DMS53 (cell line): Measurements from ENCODE around the gene TFDP1.
"Not testable (repeated sequence)": the region's sequence is repeated elsewhere in the genome, so short reads cannot be mapped to it uniquely, and the experiment has no call there.

Experiments
- DNase-seq: peaks from one replicate; lab custom pipeline; 2025; lab: John Stamatoyannopoulos, UW

The TFDP1 gene

DNA sequence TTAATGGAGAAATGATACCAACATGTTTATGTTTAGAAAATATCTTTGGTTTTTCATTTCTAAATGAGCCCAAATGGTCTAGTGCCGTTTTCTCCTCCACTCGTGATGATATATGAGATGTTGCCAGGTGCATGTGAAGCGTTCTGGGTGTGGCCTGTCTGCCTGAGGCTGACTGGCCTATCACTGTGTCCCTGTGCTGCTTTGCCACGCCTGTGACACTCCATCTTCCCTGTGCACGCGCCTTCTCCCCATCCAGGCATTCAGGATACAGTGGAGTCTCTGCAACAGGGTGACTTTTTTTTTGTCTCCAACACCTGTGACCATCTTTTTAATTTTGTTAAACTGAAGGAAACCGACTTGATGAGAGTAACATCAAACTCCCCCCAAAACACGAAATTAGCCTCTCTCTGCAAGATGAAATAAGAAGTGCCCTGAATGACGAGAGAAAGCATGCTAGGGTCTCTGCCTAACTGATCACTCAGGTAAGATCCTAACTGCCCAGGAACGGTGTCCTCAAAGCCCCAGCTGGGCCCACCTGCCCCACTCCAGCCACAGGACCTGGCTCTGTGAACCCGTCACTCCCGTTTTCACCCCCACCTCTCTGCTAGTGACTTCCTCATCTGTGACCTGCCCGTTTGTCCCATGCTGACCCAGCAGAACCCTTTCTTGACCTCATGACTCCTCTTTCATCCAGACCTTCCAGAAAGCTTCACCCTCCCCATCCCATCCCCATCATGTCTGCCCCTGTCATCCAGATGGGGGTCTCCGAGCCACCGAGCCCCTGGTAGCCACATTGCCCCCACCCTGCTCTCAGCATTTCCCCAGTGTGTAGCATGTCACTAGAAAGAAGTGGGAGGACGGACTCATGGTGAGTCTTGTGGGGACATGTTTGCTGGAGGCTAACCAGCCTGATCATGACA lies 33.2 kb upstream of the TFDP1 start:
- DNase-seq: peak; percentile 1

DNA sequence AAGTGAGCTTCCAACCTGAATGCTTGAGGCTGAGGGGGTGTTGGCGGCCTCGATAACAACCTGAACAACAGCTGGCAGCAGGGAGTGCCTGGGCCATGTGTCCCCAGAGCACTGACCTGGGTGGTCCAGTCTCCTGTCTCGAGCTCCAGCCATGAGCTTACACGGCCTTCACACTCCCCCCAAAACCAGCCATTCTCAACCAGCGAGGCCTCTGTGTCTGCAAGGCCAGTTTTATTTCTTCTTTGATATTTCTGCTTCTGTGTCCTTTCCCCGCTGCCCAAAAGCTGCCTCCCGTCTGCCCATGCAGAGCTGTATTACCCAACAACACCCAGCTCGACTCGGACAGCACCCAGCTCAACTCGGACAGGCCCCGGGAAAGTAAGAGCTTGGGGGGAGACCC lies 32.5 kb upstream of the TFDP1 start:
- DNase-seq: no peak

GRCh38 chr13:113552786-113553434 lies 31.6 kb upstream of the TFDP1 start:
- no peak for DNase-seq

DNA sequence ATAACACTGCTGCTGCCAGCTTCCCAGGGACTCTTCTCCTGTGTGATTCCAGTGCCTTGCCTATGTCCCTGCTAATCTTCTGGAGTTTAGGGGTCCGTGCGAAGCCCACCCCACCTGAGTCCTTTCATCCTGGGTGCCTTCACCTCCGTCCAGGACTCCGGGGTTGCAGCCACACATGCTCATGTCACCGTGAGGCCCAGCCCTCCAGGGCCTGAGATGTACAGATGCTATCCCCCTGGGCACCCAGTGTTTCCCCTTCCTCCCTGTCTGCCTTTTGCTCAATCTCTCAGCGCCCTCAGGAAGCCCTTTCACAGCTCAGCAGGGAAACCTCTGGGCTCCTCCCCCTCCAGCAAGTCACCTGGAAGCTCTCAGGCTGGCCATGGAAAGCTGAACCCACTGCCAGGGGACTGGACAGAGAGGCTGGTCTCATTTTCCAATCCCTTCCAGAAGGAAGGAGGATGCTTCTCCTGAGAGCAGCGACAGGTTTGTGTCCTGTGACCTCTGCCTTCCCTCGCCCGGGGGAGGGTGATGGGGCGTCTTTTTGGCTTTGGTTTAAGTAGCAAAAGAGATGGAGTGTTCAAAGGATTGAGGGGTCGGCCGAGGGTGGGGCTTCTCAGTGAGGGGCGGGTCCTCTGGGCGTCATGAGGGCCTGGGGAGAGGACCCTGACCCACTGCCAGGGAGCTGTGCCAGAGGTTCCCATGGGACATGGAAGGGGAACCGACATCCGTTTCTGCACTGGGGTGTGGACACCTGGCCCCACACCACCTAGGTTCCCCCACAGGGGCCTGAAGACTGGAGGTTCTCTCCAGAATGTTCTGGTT lies 30.8 kb upstream of the TFDP1 start:
- DNase-seq: no peak

DNA sequence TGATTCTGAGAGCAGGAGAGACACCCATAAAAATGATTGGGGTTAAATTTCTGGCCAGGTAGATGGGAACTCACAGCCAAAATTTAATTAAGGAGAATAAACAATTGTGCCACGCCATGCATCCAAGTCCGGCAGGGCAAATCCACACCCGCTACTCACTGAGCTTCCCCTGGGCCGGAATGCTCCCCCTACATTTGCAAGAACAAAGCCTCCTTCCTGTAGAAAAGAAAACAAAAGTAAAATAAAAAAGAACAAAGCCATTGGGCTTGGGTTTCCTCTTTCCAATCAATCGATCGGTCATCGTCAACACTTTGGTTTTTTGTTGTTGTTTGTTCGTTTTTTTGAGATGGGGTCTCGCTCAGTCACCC lies 30.2 kb upstream of the TFDP1 start:
- DNase-seq: no peak

DNA sequence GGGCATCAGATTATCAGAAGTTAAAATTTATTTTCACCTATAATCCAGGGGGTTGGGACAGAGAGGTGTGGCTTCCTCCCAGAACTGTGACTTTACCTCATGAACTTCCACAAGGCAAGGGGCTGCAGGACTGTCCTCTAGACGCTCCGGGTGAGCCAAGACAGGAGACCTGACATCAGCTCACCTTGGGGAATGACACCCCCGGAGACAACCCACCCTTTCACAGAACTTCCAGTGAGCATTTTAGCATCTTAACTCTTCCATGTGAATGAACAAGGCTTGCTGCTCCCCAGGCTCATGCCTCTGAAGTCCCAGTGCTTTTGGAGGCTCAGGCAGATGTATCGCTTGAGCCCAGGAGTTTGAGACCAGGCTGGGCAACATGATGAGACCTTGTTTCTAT lies 29.4 kb upstream of the TFDP1 start:
- no peak for DNase-seq

- DNase-seq: no peak
Observed at GRCh38 chr13:113557013-113557412, 27.5 kb upstream of the TFDP1 start.

DNA sequence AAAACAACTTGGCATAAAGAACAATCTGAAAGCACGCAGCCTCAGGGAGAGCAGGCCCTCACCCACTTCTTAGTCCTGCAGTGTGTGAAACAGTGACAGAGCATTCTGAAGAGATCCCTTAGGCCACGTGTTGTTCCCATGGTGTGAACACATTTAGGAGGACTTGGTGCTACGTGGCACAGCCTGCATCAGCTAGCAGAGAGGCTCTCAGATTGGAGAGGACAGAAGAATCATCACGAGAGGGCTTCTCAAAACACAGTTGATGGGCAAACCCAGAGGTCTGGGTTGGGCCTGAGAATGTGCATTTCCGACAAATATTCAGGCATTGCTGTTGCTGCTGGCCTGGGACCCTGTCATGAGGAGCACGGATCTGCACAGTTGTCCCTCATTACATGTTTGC lies 26.1 kb upstream of the TFDP1 start:
- DNase-seq: no peak

DNA sequence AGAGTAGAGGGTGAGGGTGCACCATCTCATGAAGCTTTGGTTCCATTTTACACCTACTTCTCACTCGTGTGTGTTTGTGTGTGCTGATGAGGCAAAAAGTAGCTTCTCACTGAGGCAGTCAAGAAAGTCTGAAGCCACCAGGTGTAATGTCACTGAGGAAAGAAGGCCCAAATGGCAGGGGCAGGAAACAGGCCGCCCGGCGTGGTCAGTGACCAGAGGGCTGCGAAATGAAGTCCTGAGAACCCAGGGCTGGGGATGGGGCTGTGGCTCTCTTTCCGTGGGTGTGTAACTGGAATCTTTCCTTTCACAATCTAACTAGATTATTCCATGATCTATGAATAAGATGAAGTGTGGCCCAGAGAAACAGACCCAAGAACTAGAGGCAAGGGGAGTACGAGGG lies 25.5 kb upstream of the TFDP1 start:
- no peak for DNase-seq

DNA sequence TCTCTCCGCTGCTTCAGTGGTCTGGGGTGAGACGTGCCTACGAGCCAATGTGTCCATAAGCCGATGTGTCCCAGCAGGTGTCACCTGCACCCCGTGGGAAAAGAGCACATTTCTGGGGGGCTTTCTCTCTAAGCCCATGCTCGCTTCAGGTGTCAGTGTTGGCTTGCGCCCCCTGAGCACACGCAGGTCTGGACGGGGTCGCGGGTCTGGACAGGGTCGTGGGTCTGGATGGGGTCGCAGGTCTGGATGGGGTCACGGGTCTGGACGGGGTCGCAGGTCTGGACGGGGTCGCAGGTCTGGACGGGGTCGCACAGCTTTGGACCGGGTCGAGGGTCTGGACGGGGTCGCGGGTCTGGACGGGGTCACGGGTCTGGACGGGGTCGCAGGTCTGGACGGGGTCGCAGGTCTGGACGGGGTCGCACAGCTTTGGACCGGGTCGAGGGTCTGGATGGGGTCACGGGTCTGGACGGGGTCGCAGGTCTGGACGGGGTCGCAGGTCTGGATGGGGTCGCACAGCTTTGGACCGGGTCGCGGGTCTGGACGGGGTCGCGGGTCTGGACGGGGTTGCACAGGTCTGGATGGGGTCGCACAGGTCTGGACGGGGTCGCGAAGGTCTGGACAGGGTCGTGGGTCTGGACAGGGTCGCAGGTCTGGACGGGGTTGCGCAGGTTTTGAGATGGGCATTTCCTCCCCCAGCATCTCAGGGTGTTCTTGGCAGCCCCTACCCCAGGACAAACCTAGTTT lies 24.5 kb upstream of the TFDP1 start:
- DNase-seq: no peak

DNA sequence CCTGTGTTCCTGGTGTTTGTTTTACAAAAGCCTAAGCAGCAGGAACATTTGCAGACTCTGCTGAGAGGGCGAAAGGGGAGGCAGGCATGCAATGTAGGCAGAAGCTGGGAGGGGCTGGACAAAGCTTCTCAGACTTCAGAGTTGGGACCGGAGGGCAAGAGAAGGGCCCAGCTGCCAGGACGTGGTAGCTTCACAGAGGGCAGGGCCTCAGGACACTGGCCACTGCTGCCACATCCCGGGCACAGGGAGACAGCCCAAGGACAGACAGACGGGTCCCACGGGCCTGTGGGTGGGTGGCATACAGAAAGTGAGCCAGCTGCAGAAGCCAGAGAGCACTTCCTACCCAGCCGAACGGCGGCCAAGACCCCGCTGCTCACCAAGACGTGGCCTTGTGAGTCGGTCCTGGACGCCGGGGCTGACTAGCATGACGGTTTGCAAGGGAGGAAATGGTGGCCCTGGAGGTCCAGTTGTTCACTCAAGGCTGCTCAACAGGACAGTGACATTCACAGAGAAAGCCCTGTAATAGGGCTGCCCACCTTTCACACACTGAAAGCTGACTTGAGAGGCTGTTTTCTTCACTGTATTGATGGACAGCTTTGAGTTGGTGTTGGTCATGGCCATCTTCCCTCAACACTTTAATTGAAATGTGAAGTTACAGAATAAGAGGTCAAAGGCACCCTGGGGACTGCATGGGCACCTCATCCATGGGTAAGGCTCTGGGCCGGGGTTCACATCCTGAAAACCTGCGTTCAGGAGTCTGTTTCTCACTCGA lies 23.7 kb upstream of the TFDP1 start:
- DNase-seq: no peak

GRCh38 chr13:113561417-113562084 lies 23.0 kb upstream of the TFDP1 start:
- no peak for DNase-seq

GRCh38 chr13:113562085-113562749 lies 22.3 kb upstream of the TFDP1 start:
- DNase-seq: peak; percentile 64

DNA sequence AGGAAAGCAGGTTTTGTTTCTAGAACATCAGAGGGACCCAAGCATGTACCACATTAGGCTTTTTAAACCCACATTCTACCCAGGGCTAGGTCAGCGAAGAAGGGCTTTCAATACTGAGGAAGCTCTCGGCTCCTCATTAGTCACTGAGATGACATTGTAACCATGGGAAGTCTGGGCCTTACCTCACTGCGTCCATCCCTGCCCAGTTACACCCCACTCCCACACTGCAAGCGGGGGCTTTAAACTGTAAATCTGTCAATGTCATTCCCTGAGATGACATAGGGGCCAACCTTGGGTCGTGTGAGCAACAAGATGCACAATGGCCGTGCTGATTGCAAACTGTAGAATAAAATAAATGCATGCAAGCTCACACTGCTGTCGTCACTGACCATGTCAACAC lies 21.7 kb upstream of the TFDP1 start:
- no peak for DNase-seq

DNA sequence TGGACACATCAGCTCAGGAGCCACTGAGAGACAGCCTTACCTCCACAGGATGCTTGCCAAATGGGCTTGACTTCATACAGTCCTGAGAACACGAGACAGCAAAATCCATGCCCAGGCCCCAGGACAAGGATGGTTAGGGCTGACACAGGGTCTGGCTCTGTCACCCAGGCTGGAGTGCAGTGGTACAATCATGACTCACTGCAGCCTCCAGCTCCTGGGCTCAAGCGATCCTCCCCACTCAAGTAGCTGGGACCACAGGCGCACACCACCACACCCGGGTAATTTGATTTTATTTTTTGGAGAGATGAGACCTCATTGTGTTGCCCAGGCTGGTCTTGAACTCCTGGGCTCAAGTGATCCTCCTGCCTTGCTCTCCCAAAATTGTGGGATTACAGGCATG lies 21.0 kb upstream of the TFDP1 start:
- DNase-seq: not testable (repeated sequence)

GRCh38 chr13:113564331-113565023 lies 20.1 kb upstream of the TFDP1 start:
- DNase-seq: no peak

DNA sequence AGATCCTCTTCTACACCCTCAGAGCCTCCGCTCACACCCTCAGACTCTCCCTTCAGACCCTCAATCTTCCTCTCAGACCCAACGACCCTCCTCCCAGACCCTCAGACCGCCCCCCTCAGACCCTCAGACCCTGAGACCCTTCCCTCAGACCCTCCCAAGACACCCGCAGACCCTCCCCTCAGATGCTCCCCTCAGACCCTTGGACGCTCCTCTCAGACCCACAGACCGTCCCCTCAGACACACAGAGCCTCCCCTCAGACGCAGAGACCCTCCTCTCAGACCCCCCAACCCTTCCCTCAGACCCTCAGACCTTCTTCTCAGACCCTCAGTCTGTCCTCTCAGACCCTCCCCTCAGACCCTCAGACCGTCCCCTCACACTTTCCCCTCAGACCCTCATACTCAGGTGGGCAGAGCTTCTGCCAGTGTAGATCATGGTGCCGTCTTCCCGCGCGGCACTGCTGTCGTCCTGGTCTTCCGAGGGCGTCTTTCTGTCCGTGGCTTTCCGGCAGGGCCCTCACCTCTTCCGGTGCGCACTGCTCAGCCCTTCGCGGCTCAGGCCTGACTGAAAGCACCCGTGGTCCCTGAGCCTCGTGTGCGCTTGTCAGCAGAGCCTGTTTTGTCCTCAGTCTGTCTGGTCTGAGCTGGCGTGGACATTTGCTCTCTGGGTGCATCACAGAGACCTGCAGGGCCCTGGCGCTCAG lies 18.9 kb upstream of the TFDP1 start:
- DNase-seq: no peak

- no peak for DNase-seq
Observed at GRCh38 chr13:113566227-113566561, 18.4 kb upstream of the TFDP1 start.

GRCh38 chr13:113567681-113568080 lies 16.9 kb upstream of the TFDP1 start:
- no peak for DNase-seq
